ENCODE measurements around the gene SLC2A1.

SLC2A1 gene

DNA sequence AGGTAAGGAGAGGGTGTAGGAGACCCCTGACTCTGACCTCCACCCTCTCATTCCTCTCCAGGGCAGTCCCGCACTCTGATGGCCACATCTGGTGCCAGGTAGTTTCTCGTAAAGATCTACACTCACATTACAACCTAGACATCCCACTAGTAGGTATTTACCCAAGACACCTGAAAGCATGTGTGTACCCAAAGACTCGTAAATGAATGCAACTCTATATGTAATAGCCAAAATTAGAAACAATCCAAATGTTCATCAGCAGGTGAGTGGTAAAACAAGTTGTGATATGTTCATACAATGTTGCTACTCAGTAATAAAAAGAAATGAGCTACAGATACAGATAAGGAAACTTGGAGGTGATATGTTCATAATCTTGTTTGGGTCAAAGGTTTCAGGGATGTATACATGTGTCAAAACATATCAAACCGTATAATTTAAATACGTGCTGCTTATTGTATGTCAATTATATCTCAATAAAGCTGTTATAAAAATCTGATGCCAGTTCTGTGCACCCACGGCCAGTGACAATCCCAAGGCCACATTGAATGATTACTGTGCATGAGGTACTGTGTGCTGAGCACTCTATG lies 37.8 kb upstream of the SLC2A1 start:
- Histone ChIP-seq H3K4me3 (ENCODE audit: low read length) (no peak overlapping the region), H3K9ac (ENCODE audit: low read length) (no peak overlapping the region), H3K27me3 (replicated peaks; ENCODE audit: control insufficient read depth, insufficient read depth, low read length) (no peaks in the 10 kb centered on the region), H3K9me3 (ENCODE audit: control insufficient read depth, low read length) (no peaks in the 10 kb centered on the region), H3K4me1 (ENCODE audit: control insufficient read depth, insufficient read depth, low read length) (no peaks in the 10 kb centered on the region), H3K36me3 (ENCODE audit: control insufficient read depth, insufficient read depth, low read length, severe bottlenecking) (no peaks in the 10 kb centered on the region)
- DNase-seq (ENCODE audit: low read depth): no peak

- Histone ChIP-seq H3K9ac (ENCODE audit: low read length) (no peak overlapping the region), H3K4me3 (ENCODE audit: low read length) (no peak overlapping the region), H3K4me1 (ENCODE audit: control insufficient read depth, insufficient read depth, low read length) (no peaks in the 10 kb centered on the region), H3K27me3 (replicated peaks; ENCODE audit: control insufficient read depth, insufficient read depth, low read length) (no peaks in the 10 kb centered on the region), H3K9me3 (ENCODE audit: control insufficient read depth, low read length) (no peaks in the 10 kb centered on the region), H3K36me3 (ENCODE audit: control insufficient read depth, insufficient read depth, low read length, severe bottlenecking) (no peaks in the 10 kb centered on the region)
- no peak for DNase-seq (ENCODE audit: low read depth)
These were observed 35.0 kb upstream of the SLC2A1 start for GRCh38 chr1:42993502-42994136.

DNA sequence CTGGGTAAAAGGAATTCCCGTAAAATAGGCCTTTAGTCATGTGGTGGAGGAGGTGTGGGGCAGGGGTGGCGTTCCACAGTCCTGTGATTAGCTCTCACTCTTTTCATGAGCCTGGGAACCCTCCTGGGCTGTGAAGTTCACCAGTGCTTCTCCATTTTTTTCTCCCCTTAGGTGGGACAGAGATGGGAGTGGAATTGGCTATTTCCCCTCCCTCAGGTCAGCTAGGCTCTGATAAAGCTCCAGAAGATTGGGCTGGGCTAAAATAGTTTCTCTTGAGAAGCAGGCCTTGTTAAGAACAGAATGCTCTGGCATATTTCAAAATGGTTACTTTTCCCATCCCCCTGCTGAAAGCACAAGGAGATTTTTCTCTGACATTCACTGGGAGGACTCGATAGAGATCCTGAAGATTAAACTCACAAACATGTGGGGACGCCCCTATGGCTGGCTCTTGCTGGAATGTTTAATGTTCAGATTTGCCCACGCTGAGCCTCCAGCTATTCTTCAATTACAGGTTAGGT lies 33.4 kb upstream of the SLC2A1 start:
- H3K9me3 ChIP-seq (ENCODE audit: control insufficient read depth, low read length): no peaks in the 10 kb centered on the region
- no peaks in the 10 kb centered on the region for H3K36me3 ChIP-seq (ENCODE audit: control insufficient read depth, insufficient read depth, low read length, severe bottlenecking)
- H3K27me3 ChIP-seq (replicated peaks; ENCODE audit: control insufficient read depth, insufficient read depth, low read length): no peaks in the 10 kb centered on the region
- no peak for DNase-seq (ENCODE audit: low read depth)
- H3K4me1 ChIP-seq (ENCODE audit: control insufficient read depth, insufficient read depth, low read length): no peaks in the 10 kb centered on the region
- no peak overlapping the region for H3K9ac ChIP-seq (ENCODE audit: low read length)
- H3K4me3 ChIP-seq (ENCODE audit: low read length): no peak overlapping the region

GRCh38 chr1:42990757-42991346 lies 32.2 kb upstream of the SLC2A1 start:
- no peaks in the 10 kb centered on the region for H3K9me3 ChIP-seq (ENCODE audit: control insufficient read depth, low read length)
- no peaks in the 10 kb centered on the region for H3K27me3 ChIP-seq (replicated peaks; ENCODE audit: control insufficient read depth, insufficient read depth, low read length)
- H3K9ac ChIP-seq (ENCODE audit: low read length): no peak overlapping the region
- H3K36me3 ChIP-seq (ENCODE audit: control insufficient read depth, insufficient read depth, low read length, severe bottlenecking): no peaks in the 10 kb centered on the region
- H3K4me1 ChIP-seq (ENCODE audit: control insufficient read depth, insufficient read depth, low read length): no peaks in the 10 kb centered on the region
- no peak overlapping the region for H3K4me3 ChIP-seq (ENCODE audit: low read length)
- no peak for DNase-seq (ENCODE audit: low read depth)

DNA sequence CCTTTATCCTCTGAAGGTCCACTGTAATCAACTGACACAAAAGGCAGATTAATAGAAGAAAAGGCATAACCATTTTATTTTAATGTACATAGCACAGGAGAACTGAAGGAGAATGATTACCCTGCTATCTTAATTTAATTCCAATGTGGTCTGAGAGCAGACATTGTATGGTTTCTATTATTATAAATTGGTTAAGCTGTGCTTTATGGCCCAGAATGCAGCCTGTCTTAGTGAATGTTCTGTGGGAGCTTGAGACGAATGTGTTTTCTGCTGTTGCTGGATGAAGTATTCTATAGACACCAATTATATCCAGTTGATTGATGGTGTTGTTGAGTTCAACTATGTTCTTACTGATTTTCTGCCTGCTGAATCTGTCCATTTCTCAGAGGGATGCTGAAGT lies 25.0 kb upstream of the SLC2A1 start:
- no peak overlapping the region for H3K9ac ChIP-seq (ENCODE audit: low read length)
- no peaks in the 10 kb centered on the region for H3K9me3 ChIP-seq (ENCODE audit: control insufficient read depth, low read length)
- H3K36me3 ChIP-seq (ENCODE audit: control insufficient read depth, insufficient read depth, low read length, severe bottlenecking): no peaks in the 10 kb centered on the region
- DNase-seq (ENCODE audit: low read depth): no peak
- H3K27me3 ChIP-seq (replicated peaks; ENCODE audit: control insufficient read depth, insufficient read depth, low read length): peaks cover 4% of the 10 kb centered on the region
- no peaks in the 10 kb centered on the region for H3K4me1 ChIP-seq (ENCODE audit: control insufficient read depth, insufficient read depth, low read length)
- no peak overlapping the region for H3K4me3 ChIP-seq (ENCODE audit: low read length)

DNA sequence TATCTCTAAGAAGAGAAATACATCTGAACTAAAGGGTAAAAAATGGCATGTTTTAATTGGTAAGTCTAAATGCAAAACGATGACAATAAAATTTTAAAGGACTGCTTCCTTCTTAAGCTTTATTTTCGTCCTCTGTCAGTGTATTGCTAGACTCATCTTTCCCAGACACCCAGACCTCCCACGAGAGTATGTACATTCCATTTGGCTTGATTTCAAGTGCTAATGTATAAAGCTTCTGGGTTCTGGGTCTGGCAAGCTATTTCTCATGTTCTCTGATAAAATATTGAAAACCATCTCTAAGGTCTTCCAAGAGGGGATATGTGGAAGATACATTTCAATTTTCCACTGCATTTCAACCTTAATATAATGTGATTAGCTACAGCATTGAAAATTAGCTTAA lies 24.6 kb upstream of the SLC2A1 start:
- Histone ChIP-seq H3K4me3 (ENCODE audit: low read length) (no peak overlapping the region), H3K4me1 (ENCODE audit: control insufficient read depth, insufficient read depth, low read length) (no peaks in the 10 kb centered on the region), H3K9me3 (ENCODE audit: control insufficient read depth, low read length) (no peaks in the 10 kb centered on the region), H3K9ac (ENCODE audit: low read length) (no peak overlapping the region), H3K27me3 (replicated peaks; ENCODE audit: control insufficient read depth, insufficient read depth, low read length) (peaks cover 4% of the 10 kb centered on the region), H3K36me3 (ENCODE audit: control insufficient read depth, insufficient read depth, low read length, severe bottlenecking) (no peaks in the 10 kb centered on the region)
- no peak for DNase-seq (ENCODE audit: low read depth)

GRCh38 chr1:42982641-42983040 lies 24.0 kb upstream of the SLC2A1 start:
- Histone ChIP-seq H3K9ac (ENCODE audit: low read length) (no peak overlapping the region), H3K9me3 (ENCODE audit: control insufficient read depth, low read length) (no peaks in the 10 kb centered on the region), H3K27me3 (replicated peaks; ENCODE audit: control insufficient read depth, insufficient read depth, low read length) (peaks cover 4% of the 10 kb centered on the region), H3K4me3 (ENCODE audit: low read length) (no peak overlapping the region), H3K36me3 (ENCODE audit: control insufficient read depth, insufficient read depth, low read length, severe bottlenecking) (no peaks in the 10 kb centered on the region), H3K4me1 (ENCODE audit: control insufficient read depth, insufficient read depth, low read length) (no peaks in the 10 kb centered on the region)
- no peak for DNase-seq (ENCODE audit: low read depth)

GRCh38 chr1:42981871-42982270 lies 23.2 kb upstream of the SLC2A1 start:
- H3K36me3 ChIP-seq (ENCODE audit: control insufficient read depth, insufficient read depth, low read length, severe bottlenecking): no peaks in the 10 kb centered on the region
- H3K4me3 ChIP-seq (ENCODE audit: low read length): no peak overlapping the region
- peaks cover 4% of the 10 kb centered on the region for H3K27me3 ChIP-seq (replicated peaks; ENCODE audit: control insufficient read depth, insufficient read depth, low read length)
- no peaks in the 10 kb centered on the region for H3K4me1 ChIP-seq (ENCODE audit: control insufficient read depth, insufficient read depth, low read length)
- H3K9ac ChIP-seq (ENCODE audit: low read length): no peak overlapping the region
- H3K9me3 ChIP-seq (ENCODE audit: control insufficient read depth, low read length): no peaks in the 10 kb centered on the region
- DNase-seq (ENCODE audit: low read depth): no peak

DNA sequence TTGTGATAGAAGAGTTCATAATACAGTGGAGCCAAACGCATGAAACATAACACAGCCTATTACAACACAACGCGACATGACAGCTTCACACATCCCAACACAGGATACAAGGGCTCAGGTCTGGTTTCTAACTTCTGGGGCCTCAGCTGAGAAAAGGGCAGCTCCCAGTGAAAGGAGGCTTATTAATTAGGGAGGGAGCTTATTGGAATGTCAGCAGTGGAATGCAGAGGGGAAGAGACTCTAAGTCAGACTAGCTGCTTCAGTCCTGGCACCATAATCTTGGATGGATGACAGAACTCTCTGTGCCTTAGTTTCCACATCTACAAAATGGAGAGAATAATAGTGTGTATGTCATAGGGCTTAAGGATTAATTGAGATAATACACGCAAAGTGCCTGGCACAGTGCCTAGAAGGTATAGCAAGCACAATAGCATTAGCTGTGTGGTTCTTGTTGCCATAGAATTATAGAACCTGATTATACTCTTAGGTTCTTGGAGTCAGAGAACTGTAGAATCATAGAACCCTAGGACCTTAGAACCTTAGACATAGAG lies 22.7 kb upstream of the SLC2A1 start:
- no peaks in the 10 kb centered on the region for H3K4me1 ChIP-seq (ENCODE audit: control insufficient read depth, insufficient read depth, low read length)
- no peak overlapping the region for H3K4me3 ChIP-seq (ENCODE audit: low read length)
- peaks cover 4% of the 10 kb centered on the region for H3K27me3 ChIP-seq (replicated peaks; ENCODE audit: control insufficient read depth, insufficient read depth, low read length)
- H3K9me3 ChIP-seq (ENCODE audit: control insufficient read depth, low read length): no peaks in the 10 kb centered on the region
- no peak overlapping the region for H3K9ac ChIP-seq (ENCODE audit: low read length)
- no peaks in the 10 kb centered on the region for H3K36me3 ChIP-seq (ENCODE audit: control insufficient read depth, insufficient read depth, low read length, severe bottlenecking)
- no peak for DNase-seq (ENCODE audit: low read depth)

GRCh38 chr1:42979896-42980800 lies 21.5 kb upstream of the SLC2A1 start:
- H3K9me3 ChIP-seq (ENCODE audit: control insufficient read depth, low read length): no peaks in the 10 kb centered on the region
- no peaks in the 10 kb centered on the region for H3K4me1 ChIP-seq (ENCODE audit: control insufficient read depth, insufficient read depth, low read length)
- no peak overlapping the region for H3K9ac ChIP-seq (ENCODE audit: low read length)
- H3K4me3 ChIP-seq (ENCODE audit: low read length): no peak overlapping the region
- peaks cover 4% of the 10 kb centered on the region for H3K27me3 ChIP-seq (replicated peaks; ENCODE audit: control insufficient read depth, insufficient read depth, low read length)
- DNase-seq (ENCODE audit: low read depth): no peak
- H3K36me3 ChIP-seq (ENCODE audit: control insufficient read depth, insufficient read depth, low read length, severe bottlenecking): no peaks in the 10 kb centered on the region

DNA sequence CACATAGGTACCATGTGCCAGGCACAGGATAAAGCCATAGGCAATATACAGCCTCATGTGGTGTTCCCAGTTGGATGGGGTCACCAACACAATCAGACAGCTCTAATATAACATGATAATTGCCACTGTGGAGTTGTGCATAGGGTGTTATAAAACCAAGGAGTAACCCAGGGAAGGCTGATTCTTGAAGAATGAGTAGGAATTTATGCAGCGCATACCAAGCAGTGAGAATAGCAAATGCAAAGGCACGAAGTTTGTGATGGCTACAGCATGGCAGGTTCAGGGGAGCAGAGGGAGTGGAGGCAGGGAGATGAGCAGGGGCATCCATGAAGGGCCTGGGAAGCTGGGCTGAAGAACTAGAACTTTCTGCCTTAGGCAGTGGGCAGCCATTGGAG lies 20.4 kb upstream of the SLC2A1 start:
- H3K27me3 ChIP-seq (replicated peaks; ENCODE audit: control insufficient read depth, insufficient read depth, low read length): peaks cover 4% of the 10 kb centered on the region

More for the DNA sequence above, 20.4 kb upstream of the SLC2A1 start:
- Histone ChIP-seq H3K9ac (ENCODE audit: low read length) (no peak overlapping the region), H3K4me1 (ENCODE audit: control insufficient read depth, insufficient read depth, low read length) (no peaks in the 10 kb centered on the region), H3K4me3 (ENCODE audit: low read length) (no peak overlapping the region), H3K9me3 (ENCODE audit: control insufficient read depth, low read length) (no peaks in the 10 kb centered on the region), H3K36me3 (ENCODE audit: control insufficient read depth, insufficient read depth, low read length, severe bottlenecking) (no peaks in the 10 kb centered on the region)
- no peak for DNase-seq (ENCODE audit: low read depth)

All from adipocyte (in vitro differentiated cells).